HCT116 (cell line): Measurements from ENCODE around the gene MAML1. TPM values are rescaled to one million over a fixed set of nuclear protein-coding genes. Genes with fewer than 3 reads are reported as not detected.

ENCODE experiments used
- ATAC-seq: fragments of 200-7000 bp; cut with Tn5 transposase; 2 replicates; pipeline ENCODE4 v1.9.1; 2020; ENCODE audit warnings: mild to moderate bottlenecking, moderate library complexity
- BruUV-seq: library from RNA; stranded (reverse); fragments of 400-500 nt; replicated peaks from 2 replicates; lab custom pipeline; 2021; lab: Mats Ljungman, UMichigan
- CTCF ChIA-PET: fragments of 300-600 bp; sonication (Branson Sonifier 250); formaldehyde crosslinking; loops from one replicate; lab custom pipeline; 2021; ENCODE audit warnings: antibody characterized with exemption; lab: Charles Lee
- POLR2A ChIA-PET: fragments of 300-600, 350-600 bp; sonication (Branson Sonifier 250); formaldehyde crosslinking; loops from one replicate; lab custom pipeline; 2021; ENCODE audit warnings: antibody characterized with exemption; lab: Charles Lee
- RAD21 ChIA-PET, 2 experiments: fragments of 300-600 bp; sonication (Branson Sonifier 250); formaldehyde crosslinking; loops; one replicate each; lab custom pipeline; 2023; ENCODE audit warnings: low total read pairs in 2 of 2; ENCODE audit not compliant: uncharacterized antibody in 2 of 2, unreplicated experiment in 2 of 2, low non-redundant PET in 1 of 2; lab: Charles Lee
- DNase-seq: peaks from one replicate; pipeline ENCODE4 v3.0.0-alpha.2; 2010; ENCODE audit warnings: low read depth, low spot score
- H2AFZ ChIP-seq: fragments of 200-600 bp; shearing (Covaris generic), sonication (generic); 2 replicates; pipeline ENCODE4 v1.6.1; 2017; ENCODE audit warnings: low read depth, mixed run types, mixed read lengths, antibody characterized with exemption, low read length; ENCODE audit not compliant: poor library complexity, severe bottlenecking
- H3K27ac ChIP-seq: 2 replicates; pipeline ENCODE4 v1.5.1; 2012; ENCODE audit warnings: low read depth, low read length
- H3K27me3 ChIP-seq: fragments of 200-600 bp; sonication (generic); 2 replicates; pipeline ENCODE4 v1.6.1; 2016; ENCODE audit warnings: mixed run types, low read length, mixed read lengths; ENCODE audit not compliant: insufficient read depth
- H3K36me3 ChIP-seq, 2 experiments: fragments of 200-500 bp in 1 of 2; fragments of 200-600 bp in 1 of 2; sonication (Bioruptor generic) in 1 of 2; sonication (generic) in 1 of 2; 2 replicates each; pipeline versions ENCODE4 v1.5.1 to v1.6.1; 2014 to 2016; ENCODE audit warnings: low read length in 2 of 2, inconsistent platforms in 1 of 2, mixed read lengths in 1 of 2, mixed run types in 1 of 2; ENCODE audit not compliant: insufficient read depth in 2 of 2, control insufficient read depth in 1 of 2
- H3K4me1 ChIP-seq, 2 experiments: fragments of 200-600 bp in 1 of 2; sonication (generic) in 1 of 2; 2 replicates each; pipeline versions ENCODE4 v1.5.1 to v1.6.1; 2012 to 2017; ENCODE audit warnings: low read length in 2 of 2, inconsistent platforms in 1 of 2, mild to moderate bottlenecking in 1 of 2, mixed read lengths in 1 of 2, mixed run types in 1 of 2, moderate library complexity in 1 of 2; ENCODE audit not compliant: insufficient read depth in 2 of 2, control insufficient read depth in 1 of 2
- H3K4me2 ChIP-seq: fragments of 200-600 bp; sonication (generic); 2 replicates; pipeline ENCODE4 v1.6.1; 2017; ENCODE audit warnings: mixed run types, low read length, mixed read lengths
- H3K4me3 ChIP-seq, 2 experiments: fragments of 200-600 bp in 1 of 2; sonication (generic) in 1 of 2; replicated peaks in 1 of 2; 2 replicates each; pipeline ENCODE4 v1.5.1; 2011 to 2016; ENCODE audit warnings: low read length in 2 of 2, control low read depth in 1 of 2, low read depth in 1 of 2, mild to moderate bottlenecking in 1 of 2, mixed read lengths in 1 of 2, mixed run types in 1 of 2
- H3K79me2 ChIP-seq: fragments of 200-600 bp; sonication (generic); 2 replicates; pipeline ENCODE4 v1.6.1; 2017; ENCODE audit warnings: mild to moderate bottlenecking, mixed run types, low read length, moderate library complexity, mixed read lengths; ENCODE audit not compliant: insufficient read depth
- H3K9ac ChIP-seq: fragments of 200-600 bp; sonication (generic); 2 replicates; pipeline ENCODE4 v1.6.1; 2016; ENCODE audit warnings: low read length, mixed read lengths
- H3K9me2 ChIP-seq: fragments of 200-600 bp; sonication (generic), shearing (Covaris generic); 2 replicates; pipeline ENCODE4 v1.6.1; 2017; ENCODE audit warnings: mixed run types, mild to moderate bottlenecking, moderate library complexity; ENCODE audit not compliant: insufficient read depth
- H3K9me3 ChIP-seq, 2 experiments: fragments of 200-500 bp in 1 of 2; fragments of 200-600 bp in 1 of 2; sonication (Bioruptor generic) in 1 of 2; sonication (generic) in 1 of 2; 2 replicates each; pipeline ENCODE4 v1.6.1; 2014 to 2017; ENCODE audit warnings: low read length in 2 of 2, mixed read lengths in 2 of 2, inconsistent platforms in 1 of 2, low read depth in 1 of 2, mild to moderate bottlenecking in 1 of 2, mixed run types in 1 of 2, moderate library complexity in 1 of 2; ENCODE audit not compliant: control insufficient read depth in 1 of 2, insufficient read depth in 1 of 2
- H4K20me1 ChIP-seq: fragments of 200-600 bp; sonication (generic), shearing (Covaris generic); 2 replicates; pipeline ENCODE4 v1.6.1; 2017; ENCODE audit warnings: mixed run types, mild to moderate bottlenecking, moderate library complexity; ENCODE audit not compliant: insufficient read depth
- CBX3 ChIP-seq: IDR thresholded peaks from 2 replicates; pipeline ENCODE4 v1.6.1; 2012; ENCODE audit warnings: low read depth
- EGR1 ChIP-seq: IDR thresholded peaks from 2 replicates; pipeline ENCODE4 v1.6.1; 2012; ENCODE audit warnings: low read depth
- ELF1 ChIP-seq: IDR thresholded peaks from 2 replicates; pipeline ENCODE4 v1.6.1; 2012; ENCODE audit warnings: low read depth, borderline replicate concordance
- EZH2 ChIP-seq: fragments of 200-600 bp; sonication (generic); IDR thresholded peaks from 2 replicates; pipeline ENCODE4 v1.6.1; 2017; ENCODE audit warnings: antibody characterized with exemption, mixed run types
- EZH2phosphoT487 ChIP-seq: fragments of 200-600 bp; IDR thresholded peaks from 2 replicates; pipeline ENCODE4 v1.6.1; 2018; ENCODE audit warnings: antibody characterized with exemption, borderline replicate concordance
- FOSL1 ChIP-seq: IDR thresholded peaks from 2 replicates; pipeline ENCODE4 v1.6.1; 2012; ENCODE audit warnings: low read depth
- POLR2A ChIP-seq: IDR thresholded peaks from 2 replicates; pipeline ENCODE4 v1.7.0; 2011; ENCODE audit warnings: borderline replicate concordance; ENCODE audit not compliant: insufficient read depth, insufficient read length; ENCODE audit errors: extremely low read depth
- POLR2AphosphoS5 ChIP-seq: IDR thresholded peaks from 2 replicates; pipeline ENCODE4 v1.6.1; 2011; ENCODE audit warnings: mild to moderate bottlenecking, low read depth, low read length, moderate library complexity
- RAD21 ChIP-seq: IDR thresholded peaks from 2 replicates; pipeline ENCODE4 v1.6.1; 2012; ENCODE audit warnings: low read depth, mild to moderate bottlenecking
- SIN3A ChIP-seq: IDR thresholded peaks from 2 replicates; pipeline ENCODE4 v1.6.1; 2012; ENCODE audit warnings: low read depth
- SP1 ChIP-seq: IDR thresholded peaks from 2 replicates; pipeline ENCODE4 v1.6.1; 2012; ENCODE audit warnings: low read depth
- TCF7L2 ChIP-seq: IDR thresholded peaks from 2 replicates; pipeline ENCODE4 v1.7.0; 2011; ENCODE audit warnings: borderline replicate concordance, inconsistent platforms; ENCODE audit not compliant: insufficient read depth, insufficient read length; ENCODE audit errors: extremely low read depth
- YY1 ChIP-seq: IDR thresholded peaks from 2 replicates; pipeline ENCODE4 v1.6.1; 2011; ENCODE audit warnings: low read length, low read depth, moderate library complexity, mild to moderate bottlenecking; ENCODE audit not compliant: insufficient replicate concordance; ENCODE audit errors: extremely low read depth
- ZFX ChIP-seq: fragments of 450-650 bp; IDR thresholded peaks from 2 replicates; pipeline ENCODE4 v1.6.1; 2017
- ZNF274 ChIP-seq: fragments of 200-500 bp; sonication (Bioruptor generic); IDR thresholded peaks from 2 replicates; pipeline ENCODE4 v1.6.1; 2014; ENCODE audit warnings: mild to moderate bottlenecking, low read depth, low read length, inconsistent platforms
- intact Hi-C: fragments of 100-400 bp; cut with micrococcal nuclease; formaldehyde crosslinking; loops from 2 replicates; pipeline ENCODE4 v1.10.0; 2022
- total RNA-seq: library from RNA; stranded (reverse); gene quantifications from one replicate; pipeline ENCODE4 v1.2.1, GENCODE V29; 2021; ENCODE audit not compliant: unreplicated experiment
- TF ChIP-seq, protein P1 (sequence below), 3 experiments: fragments of 200-600 bp in 1 of 3; sonication (generic) in 1 of 3; IDR thresholded peaks in 2 of 3; conservative IDR thresholded peaks in 1 of 3; 2 replicates each; pipeline ENCODE4 v1.5.1; 2012 to 2017; ENCODE audit warnings: low read depth in 2 of 3, low read length in 2 of 3, antibody characterized with exemption in 1 of 3, borderline replicate concordance in 1 of 3, control low read depth in 1 of 3, mild to moderate bottlenecking in 1 of 3, mixed read lengths in 1 of 3, mixed run types in 1 of 3, moderate library complexity in 1 of 3; ENCODE audit not compliant: insufficient read depth in 1 of 3
- TF ChIP-seq, protein P2 (sequence below): IDR thresholded peaks from 2 replicates; pipeline ENCODE4 v1.6.1; 2012
- TF ChIP-seq, protein P3 (sequence below): IDR thresholded peaks from 2 replicates; pipeline ENCODE4 v1.6.1; 2011; ENCODE audit warnings: mild to moderate bottlenecking, low read length, moderate library complexity; ENCODE audit not compliant: insufficient replicate concordance; ENCODE audit errors: extremely low read depth
- TF ChIP-seq, protein P4 (sequence below): IDR thresholded peaks from 2 replicates; pipeline ENCODE4 v1.6.1; 2012

MAML1 gene
- total RNA-seq, 1 experiment from 2014 or later: 29.5 TPM

DNA sequence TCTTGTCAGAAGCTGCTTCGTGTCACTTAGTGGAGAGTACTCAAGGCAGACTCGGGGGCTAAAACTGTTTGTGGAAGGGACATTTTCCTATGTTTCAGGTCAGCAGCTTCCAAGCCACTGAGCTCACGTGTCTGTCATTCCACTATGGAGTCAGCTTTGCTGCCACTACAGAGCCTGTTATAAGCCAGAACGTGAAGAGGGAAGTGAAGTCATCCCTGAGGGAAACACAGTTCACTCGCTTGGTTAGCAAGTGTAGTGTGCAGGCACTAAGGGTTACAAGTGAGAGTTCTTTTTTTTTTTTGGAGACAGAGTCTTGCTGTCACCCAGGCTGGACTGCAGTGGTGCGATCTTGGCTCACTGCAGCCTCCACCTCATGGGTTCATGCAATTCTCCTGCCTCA, 36.6 kb downstream of the MAML1 start (continued):
- TF ChIP-seq, protein P1, sequence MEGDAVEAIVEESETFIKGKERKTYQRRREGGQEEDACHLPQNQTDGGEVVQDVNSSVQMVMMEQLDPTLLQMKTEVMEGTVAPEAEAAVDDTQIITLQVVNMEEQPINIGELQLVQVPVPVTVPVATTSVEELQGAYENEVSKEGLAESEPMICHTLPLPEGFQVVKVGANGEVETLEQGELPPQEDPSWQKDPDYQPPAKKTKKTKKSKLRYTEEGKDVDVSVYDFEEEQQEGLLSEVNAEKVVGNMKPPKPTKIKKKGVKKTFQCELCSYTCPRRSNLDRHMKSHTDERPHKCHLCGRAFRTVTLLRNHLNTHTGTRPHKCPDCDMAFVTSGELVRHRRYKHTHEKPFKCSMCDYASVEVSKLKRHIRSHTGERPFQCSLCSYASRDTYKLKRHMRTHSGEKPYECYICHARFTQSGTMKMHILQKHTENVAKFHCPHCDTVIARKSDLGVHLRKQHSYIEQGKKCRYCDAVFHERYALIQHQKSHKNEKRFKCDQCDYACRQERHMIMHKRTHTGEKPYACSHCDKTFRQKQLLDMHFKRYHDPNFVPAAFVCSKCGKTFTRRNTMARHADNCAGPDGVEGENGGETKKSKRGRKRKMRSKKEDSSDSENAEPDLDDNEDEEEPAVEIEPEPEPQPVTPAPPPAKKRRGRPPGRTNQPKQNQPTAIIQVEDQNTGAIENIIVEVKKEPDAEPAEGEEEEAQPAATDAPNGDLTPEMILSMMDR (IDR thresholded peaks at IDR 0.05 in 2 of 3, conservative IDR thresholded peaks at IDR 0.05 in 1 of 3; ENCODE audit: borderline replicate concordance in 1 of 3, insufficient read depth in 1 of 3, low read depth in 2 of 3, low read length in 2 of 3): no peak
- no peak for TF ChIP-seq EGR1
- TF ChIP-seq ZFX: no peak
- no peak for TF ChIP-seq RAD21
- no peak for TF ChIP-seq ZNF274

DNA sequence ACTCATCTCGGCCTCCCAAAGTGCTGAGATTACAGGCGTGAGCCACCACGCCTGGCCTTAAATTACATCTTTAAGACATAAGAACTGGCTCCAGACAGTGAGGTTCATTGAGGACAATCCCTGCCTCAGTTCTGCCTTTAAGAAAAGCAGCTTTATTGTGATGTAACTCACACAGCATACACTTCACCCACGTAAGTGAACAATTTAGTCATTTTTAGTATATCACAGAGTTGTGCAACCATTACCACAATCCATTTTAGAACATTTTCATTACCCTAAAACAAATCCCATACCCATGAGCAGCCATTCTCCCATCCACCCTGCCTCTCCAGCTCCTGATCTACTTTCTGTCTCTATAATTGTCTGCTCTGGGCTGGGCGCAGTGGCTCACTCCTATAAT, 37.2 kb downstream of the MAML1 start:
- no peaks in the 10 kb centered on the region for H3K9me2 ChIP-seq
- ATAC-seq (no peak), DNase-seq (no peak)
- H3K79me2 ChIP-seq: peaks cover 37% of the 10 kb centered on the region
- intact Hi-C loops: loop anchor here (10.0 kb wide), 1 partner anchor 215 kb away; no protein-coding TSS in a partner anchor
- ChIA-PET POLR2A (no interaction called here), RAD21 (no interaction called here), CTCF (interaction anchor here (0.6 kb wide), 1 partner anchor 25 kb away, joined by 3 read pairs; no protein-coding TSS in a partner anchor)
- H3K9ac ChIP-seq: no peak overlapping the region
- H3K4me2 ChIP-seq: no peak overlapping the region
- H3K4me3 ChIP-seq: no peak overlapping the region
- H3K36me3 ChIP-seq: peaks cover 38 to 44% of the 10 kb centered on the region in 2 experiments; a peak in 3 of 4 replicates
- no peaks in the 10 kb centered on the region for H3K27me3 ChIP-seq
- peaks cover 0 to 7% of the 10 kb centered on the region in 2 experiments; a peak in 2 of 4 replicates for H3K4me1 ChIP-seq
- no TSS peak for BruUV-seq
- H3K27ac ChIP-seq: no peak overlapping the region
- H3K9me3 ChIP-seq: no peaks in the 10 kb centered on the region
- no peaks in the 10 kb centered on the region for H4K20me1 ChIP-seq
- H2AFZ ChIP-seq: no peak overlapping the region
- TF ChIP-seq FOSL1: no peak
- no peak for TF ChIP-seq POLR2AphosphoS5
- no peak for TF ChIP-seq ZFX
- TF ChIP-seq, protein P2, sequence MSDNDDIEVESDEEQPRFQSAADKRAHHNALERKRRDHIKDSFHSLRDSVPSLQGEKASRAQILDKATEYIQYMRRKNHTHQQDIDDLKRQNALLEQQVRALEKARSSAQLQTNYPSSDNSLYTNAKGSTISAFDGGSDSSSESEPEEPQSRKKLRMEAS: no peak
- TF ChIP-seq SP1: no peak
- TF ChIP-seq, protein P3, sequence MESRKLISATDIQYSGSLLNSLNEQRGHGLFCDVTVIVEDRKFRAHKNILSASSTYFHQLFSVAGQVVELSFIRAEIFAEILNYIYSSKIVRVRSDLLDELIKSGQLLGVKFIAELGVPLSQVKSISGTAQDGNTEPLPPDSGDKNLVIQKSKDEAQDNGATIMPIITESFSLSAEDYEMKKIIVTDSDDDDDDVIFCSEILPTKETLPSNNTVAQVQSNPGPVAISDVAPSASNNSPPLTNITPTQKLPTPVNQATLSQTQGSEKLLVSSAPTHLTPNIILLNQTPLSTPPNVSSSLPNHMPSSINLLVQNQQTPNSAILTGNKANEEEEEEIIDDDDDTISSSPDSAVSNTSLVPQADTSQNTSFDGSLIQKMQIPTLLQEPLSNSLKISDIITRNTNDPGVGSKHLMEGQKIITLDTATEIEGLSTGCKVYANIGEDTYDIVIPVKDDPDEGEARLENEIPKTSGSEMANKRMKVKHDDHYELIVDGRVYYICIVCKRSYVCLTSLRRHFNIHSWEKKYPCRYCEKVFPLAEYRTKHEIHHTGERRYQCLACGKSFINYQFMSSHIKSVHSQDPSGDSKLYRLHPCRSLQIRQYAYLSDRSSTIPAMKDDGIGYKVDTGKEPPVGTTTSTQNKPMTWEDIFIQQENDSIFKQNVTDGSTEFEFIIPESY: no peak
- TF ChIP-seq, protein P1 (IDR thresholded peaks at IDR 0.05 in 2 of 3, conservative IDR thresholded peaks at IDR 0.05 in 1 of 3; ENCODE audit: borderline replicate concordance in 1 of 3, insufficient read depth in 1 of 3, low read depth in 2 of 3, low read length in 2 of 3): no peak
- TF ChIP-seq YY1: no peak
- no peak for TF ChIP-seq EZH2phosphoT487
- TF ChIP-seq ELF1: no peak
- TF ChIP-seq, protein P4, sequence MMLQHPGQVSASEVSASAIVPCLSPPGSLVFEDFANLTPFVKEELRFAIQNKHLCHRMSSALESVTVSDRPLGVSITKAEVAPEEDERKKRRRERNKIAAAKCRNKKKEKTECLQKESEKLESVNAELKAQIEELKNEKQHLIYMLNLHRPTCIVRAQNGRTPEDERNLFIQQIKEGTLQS: no peak
- no peak for TF ChIP-seq ZNF274
- no peak for TF ChIP-seq POLR2A
- TF ChIP-seq RAD21: no peak
- no peak for TF ChIP-seq SIN3A
- TF ChIP-seq CBX3: no peak
- TF ChIP-seq TCF7L2: no peak
- TF ChIP-seq EZH2: no peak
